Stimulated activated CD4-positive, alpha-beta T cell treated with anti-CD3 and anti-CD28 coated beads, Interleukin-15, amount 100 ng/mL, for 48 hours (primary cell): Measurements from ENCODE around the gene PITPNM3.
"Not testable (repeated sequence)": the region's sequence is repeated elsewhere in the genome, so short reads cannot be mapped to it uniquely, and the experiment has no call there.

ENCODE experiments used
- DNase-seq, 2 donors: peaks; one replicate each; pipeline ENCODE4 v3.0.0-alpha.2; 2020; ENCODE audit warnings: low read depth in 2 of 2

The PITPNM3 gene

GRCh38 chr17:6501359-6501758, 55.0 kb downstream of the PITPNM3 start:
- DNase-seq: no peak

GRCh38 chr17:6498901-6499540, 57.3 kb downstream of the PITPNM3 start:
- no peak for DNase-seq

DNA sequence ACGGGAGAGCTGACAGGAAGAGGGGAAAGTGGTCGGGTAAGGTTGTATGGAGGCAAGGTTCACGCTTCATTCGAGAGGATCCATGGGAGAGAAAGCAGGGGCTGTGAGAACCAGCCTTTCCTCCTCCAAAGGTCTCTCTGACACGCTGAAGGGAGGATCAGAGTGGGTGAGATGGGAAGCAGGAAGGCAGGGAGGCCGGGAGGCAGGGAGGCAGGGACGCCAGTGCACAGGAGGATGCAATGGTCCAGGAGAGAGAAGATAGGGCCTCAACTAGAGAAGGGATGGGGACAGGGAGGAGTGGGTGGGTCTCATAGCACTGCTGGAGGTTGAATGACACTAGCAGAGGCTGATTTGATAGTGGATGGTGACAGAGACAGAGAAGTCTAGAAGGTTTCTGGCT, 58.0 kb downstream of the PITPNM3 start:
- no peak for DNase-seq

- DNase-seq: no peak
Observed at GRCh38 chr17:6497496-6498221, 58.7 kb downstream of the PITPNM3 start.

GRCh38 chr17:6496640-6497441, 59.5 kb downstream of the PITPNM3 start:
- DNase-seq: no peak

GRCh38 chr17:6496116-6496481, 60.3 kb downstream of the PITPNM3 start:
- no peak for DNase-seq

GRCh38 chr17:6495450-6496115, 60.8 kb downstream of the PITPNM3 start:
- DNase-seq: no peak

DNA sequence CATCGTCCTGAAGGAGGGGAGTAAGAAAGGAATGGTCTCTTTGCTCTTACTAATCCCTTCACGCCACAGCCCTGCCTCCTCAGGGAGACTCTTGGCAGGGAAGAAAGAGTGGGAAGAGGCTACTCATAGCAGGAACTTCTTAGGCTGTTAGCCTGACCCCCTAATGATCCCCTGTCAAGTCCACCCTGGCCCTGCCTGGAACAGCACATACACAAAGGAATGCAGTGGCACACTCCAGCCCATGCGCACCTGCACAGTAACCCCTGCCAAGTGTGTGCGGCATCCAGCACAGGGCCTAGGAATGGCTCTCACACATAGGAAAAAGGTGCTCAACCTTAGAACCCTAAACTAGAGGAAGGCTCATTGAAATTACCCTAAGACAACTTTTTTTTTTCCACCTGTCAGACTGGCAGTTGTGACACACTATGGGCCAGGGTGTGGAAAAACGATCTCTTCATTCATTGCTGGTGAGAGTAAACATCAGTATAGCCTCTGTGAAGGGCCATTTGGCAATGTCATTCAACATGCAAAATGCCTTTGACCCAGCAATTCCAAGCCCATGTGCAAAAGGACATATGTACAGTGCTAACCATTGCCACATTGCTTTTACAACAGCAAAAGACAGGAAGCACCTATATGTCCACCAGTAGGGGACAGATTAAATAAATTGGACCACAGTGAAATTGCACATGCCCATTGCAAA, 62.0 kb downstream of the PITPNM3 start:
- DNase-seq: no peak

GRCh38 chr17:6492892-6493674, 63.3 kb downstream of the PITPNM3 start:
- no peak for DNase-seq

- no peak for DNase-seq
Observed at GRCh38 chr17:6491071-6491700, 65.2 kb downstream of the PITPNM3 start.

GRCh38 chr17:6489016-6489550, 67.3 kb downstream of the PITPNM3 start:
- DNase-seq: no peak

- DNase-seq: no peak
Observed at GRCh38 chr17:6488008-6488539, 68.3 kb downstream of the PITPNM3 start.

- DNase-seq: no peak
Observed at GRCh38 chr17:6487251-6488007, 68.9 kb downstream of the PITPNM3 start.

DNA sequence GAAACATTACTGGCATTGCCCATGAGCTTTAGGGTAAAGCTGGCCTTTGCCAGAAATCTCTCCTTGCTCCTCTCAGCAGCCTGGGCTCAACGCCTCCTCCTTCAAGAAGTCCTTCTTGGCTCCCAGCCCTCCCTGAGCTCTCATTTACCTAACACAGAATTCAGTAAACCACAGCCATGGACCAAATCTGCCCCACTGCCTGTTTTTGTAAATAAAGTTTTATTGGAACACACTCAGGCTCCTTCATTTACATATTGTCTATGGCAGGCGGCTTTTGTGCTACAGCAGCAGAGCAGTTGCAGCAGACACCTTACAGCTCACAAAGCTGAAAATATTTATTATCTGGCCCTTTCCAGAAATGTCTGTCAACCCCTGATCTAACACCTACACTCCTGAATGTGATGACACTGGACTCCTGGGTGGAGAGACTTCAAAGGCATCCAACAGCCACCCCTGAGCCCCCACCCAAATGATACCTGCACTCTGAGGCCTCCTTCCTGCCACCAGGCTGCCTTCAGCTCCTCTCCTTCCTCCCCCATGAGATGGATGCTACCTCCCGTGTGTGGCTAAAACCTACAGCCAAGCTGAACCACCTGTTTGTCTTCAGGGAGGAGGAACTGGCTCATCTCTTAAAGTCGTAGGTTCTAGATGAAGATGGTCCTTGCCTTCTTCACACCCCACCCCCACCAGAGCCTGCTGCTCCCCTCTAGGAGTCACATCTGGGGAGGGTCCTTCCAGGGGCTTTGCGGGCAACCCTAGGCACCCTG, 70.5 kb downstream of the PITPNM3 start:
- DNase-seq: no peak

DNA sequence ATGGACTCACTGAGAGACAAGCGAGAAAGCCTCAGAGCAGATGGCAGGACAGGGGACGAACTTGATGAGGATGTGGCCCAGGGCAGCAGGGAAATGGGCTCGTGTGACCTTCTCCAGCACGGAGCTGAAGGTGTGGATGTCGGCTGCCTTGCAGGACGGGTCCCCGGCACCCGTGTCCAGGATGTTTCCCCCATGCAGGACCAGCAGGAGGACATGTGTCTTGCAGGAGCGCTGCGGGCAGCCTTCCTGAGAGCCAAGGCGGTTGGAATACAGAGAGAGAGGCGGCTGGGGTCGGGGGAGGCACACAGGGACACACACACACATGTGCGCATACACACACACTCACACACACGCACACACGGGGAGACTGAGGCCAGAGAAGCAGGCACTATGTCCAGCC, 72.8 kb downstream of the PITPNM3 start:
- DNase-seq: no peak

DNA sequence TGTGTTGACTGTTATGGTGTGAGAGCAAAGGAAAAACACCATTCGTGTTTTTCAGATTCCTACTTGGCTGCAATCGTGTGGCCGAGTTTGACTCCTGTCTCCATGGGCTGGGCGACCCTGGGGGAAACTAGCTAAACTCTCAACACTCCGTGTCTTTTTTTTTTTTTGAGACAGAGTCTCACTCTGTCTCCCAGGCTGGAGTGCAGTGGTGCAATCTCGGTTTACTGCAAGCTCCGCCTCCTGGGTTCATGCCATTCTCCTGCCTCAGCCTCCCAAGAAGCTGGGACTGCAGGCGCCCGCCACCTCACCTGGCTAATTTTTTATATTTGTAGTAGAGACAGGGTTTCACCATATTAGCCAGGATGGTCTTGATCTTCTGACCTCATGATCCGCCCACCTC, 73.6 kb downstream of the PITPNM3 start:
- DNase-seq: not testable (repeated sequence)

DNA sequence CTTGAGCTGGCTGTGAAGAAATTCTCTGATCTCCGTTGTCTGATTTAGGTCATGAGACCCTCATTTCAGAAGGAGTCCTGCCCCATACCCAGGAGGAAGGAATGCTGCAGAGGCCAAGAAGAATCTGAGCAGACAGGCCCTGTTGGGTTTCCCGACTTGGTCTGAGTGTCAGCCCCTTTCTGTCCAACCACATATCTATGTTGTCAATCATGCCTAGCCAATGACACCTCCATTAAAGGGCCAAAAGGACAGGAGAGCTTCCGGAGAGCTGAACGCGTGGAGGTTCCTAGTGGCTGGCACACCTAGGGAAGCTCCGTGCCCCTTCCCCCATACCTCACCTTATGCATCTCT, 74.3 kb downstream of the PITPNM3 start:
- no peak for DNase-seq

GRCh38 chr17:6480303-6480675, 76.1 kb downstream of the PITPNM3 start:
- DNase-seq: no peak
